ENCODE data around the gene SAMD4B. TPM values are rescaled to one million over a fixed set of nuclear protein-coding genes. Genes with fewer than 3 reads are reported as not detected.

SAMD4B gene
- total and polyA plus RNA-seq, 4 donors = 77.6 to 103 (median 86.8) TPM

- 0 to 1% methylated on average over 10 of the region's 10 CpGs for WGBS, 2 donors
- H3K36me3 ChIP-seq (ENCODE audit: control insufficient read depth in 4 of 4, insufficient read depth in 4 of 4, low read length in 4 of 4) = peaks cover 5 to 46% (median 40%) of the 10 kb centered on the region in 4 donors
- no peak for DNase-seq
- TF ChIP-seq CTCF (IDR thresholded peaks at IDR 0.05; ENCODE audit: control extremely low read depth, extremely low read depth) = no peak
- H3K9me3 ChIP-seq (ENCODE audit: control insufficient read depth in 4 of 4, insufficient read depth in 3 of 4, low read length in 3 of 4) = no peaks in the 10 kb centered on the region
- H3K4me3 ChIP-seq = peak overlapping the region; percentile 67
- peak overlapping the region; percentile 94 to 95 for H3K27ac ChIP-seq (ENCODE audit: low read depth in 1 of 2, low read length in 1 of 2)
- ATAC-seq (ENCODE audit: insufficient read depth, low FRiP score) = peak; percentile 17
- H3K27me3 ChIP-seq (ENCODE audit: control insufficient read depth in 3 of 3, insufficient read depth in 3 of 3, low read length in 2 of 3) = no peaks in the 10 kb centered on the region
- H3K9ac ChIP-seq (ENCODE audit: insufficient read depth in 1 of 2, low read length in 2 of 2) = peak overlapping the region; percentile 74 to 94
- H3K4me1 ChIP-seq (ENCODE audit: control insufficient read depth in 5 of 5, insufficient read depth in 5 of 5, low read length in 5 of 5) = peaks cover 3 to 16% (median 9%) of the 10 kb centered on the region in 5 donors
These were observed 48.2 kb downstream of the SAMD4B start for GRCh38 chr19:39390451-39390750.

GRCh38 chr19:39390751-39391437, 48.7 kb downstream of the SAMD4B start, which contains the start of the genes MED29 and PAF1:
Gene MED29, plus strand, starts transcription at chr19:39391378. Its CDS starts 45 bp downstream, at chr19:39391423.
Gene PAF1, minus strand, starts transcription at chr19:39391106. Its CDS starts 242 bp downstream, at chr19:39390864.
- Histone ChIP-seq H3K4me1 (ENCODE audit: control insufficient read depth in 5 of 5, insufficient read depth in 5 of 5, low read length in 5 of 5) (peaks cover 3 to 16% (median 9%) of the 10 kb centered on the region in 5 donors), H3K27me3 (ENCODE audit: control insufficient read depth in 3 of 3, insufficient read depth in 3 of 3, low read length in 2 of 3) (no peaks in the 10 kb centered on the region), H3K36me3 (ENCODE audit: control insufficient read depth in 4 of 4, insufficient read depth in 4 of 4, low read length in 4 of 4) (peaks cover 2 to 48% (median 37%) of the 10 kb centered on the region in 4 donors), H3K27ac (ENCODE audit: low read depth in 1 of 2, low read length in 1 of 2) (peak within 1 kb of the TSS; percentile 94 to 95), H3K4me3 (peak within 1 kb of the TSS; percentile 82), H3K9me3 (ENCODE audit: control insufficient read depth in 4 of 4, insufficient read depth in 3 of 4, low read length in 3 of 4) (no peaks in the 10 kb centered on the region), H3K9ac (ENCODE audit: insufficient read depth in 1 of 2, low read length in 2 of 2) (peak within 1 kb of the TSS; percentile 74 to 94)
- ATAC-seq (ENCODE audit: insufficient read depth, low FRiP score) (peak; percentile 96), DNase-seq (peak; percentile 99 to 100 (median 100))
- no peak for TF ChIP-seq CTCF (IDR thresholded peaks at IDR 0.05; ENCODE audit: control extremely low read depth, extremely low read depth)
- WGBS, 2 donors = 0% methylated on average over 60 of the region's 60 CpGs

- no peak overlapping the region for H3K9ac ChIP-seq (ENCODE audit: insufficient read depth in 1 of 2, low read length in 2 of 2)
These were observed 55.4 kb downstream of the SAMD4B start for GRCh38 chr19:39397360-39398296.

More at GRCh38 chr19:39397360-39398296, 55.4 kb downstream of the SAMD4B start:
- DNase-seq (peak; percentile 85 to 89 (median 88)), ATAC-seq (ENCODE audit: insufficient read depth, low FRiP score) (peak; percentile 75)
- no peaks in the 10 kb centered on the region for H3K9me3 ChIP-seq (ENCODE audit: control insufficient read depth in 4 of 4, insufficient read depth in 3 of 4, low read length in 3 of 4)
- peaks cover 0 to 17% (median 14%) of the 10 kb centered on the region in 4 donors for H3K36me3 ChIP-seq (ENCODE audit: control insufficient read depth in 4 of 4, insufficient read depth in 4 of 4, low read length in 4 of 4)
- H3K27ac ChIP-seq (ENCODE audit: low read depth in 1 of 2, low read length in 1 of 2) = peak overlapping the region; percentile 29 to 97
- H3K4me3 ChIP-seq = peak overlapping the region; percentile 10
- WGBS, 2 donors = 30 to 41% methylated on average over 15 to 17 of the region's 17 CpGs
- no peaks in the 10 kb centered on the region for H3K27me3 ChIP-seq (ENCODE audit: control insufficient read depth in 3 of 3, insufficient read depth in 3 of 3, low read length in 2 of 3)
- peaks cover 0 to 29% (median 9%) of the 10 kb centered on the region in 5 donors for H3K4me1 ChIP-seq (ENCODE audit: control insufficient read depth in 5 of 5, insufficient read depth in 5 of 5, low read length in 5 of 5)
- peak; percentile 96 for TF ChIP-seq CTCF (IDR thresholded peaks at IDR 0.05; ENCODE audit: control extremely low read depth, extremely low read depth)
